Stimulated activated CD8-positive, alpha-beta memory T cell treated with anti-CD3 and anti-CD28 coated beads, Interleukin-4, amount 100 ng/mL, for 48 hours (primary cell): ENCODE results near the gene OLFM1.
"Not testable (repeated sequence)": the region's sequence is repeated elsewhere in the genome, so short reads cannot be mapped to it uniquely, and the experiment has no call there.

ENCODE experiments used
- DNase-seq: peaks from one replicate; pipeline ENCODE4 v3.0.0-alpha.2; 2020

Gene OLFM1

GRCh38 chr9:135156525-135157510 lies 69.3 kb downstream of the OLFM1 start:
- peak; percentile 45 for DNase-seq

- DNase-seq: no peak
These were observed 70.5 kb downstream of the OLFM1 start for GRCh38 chr9:135157856-135158563.

- DNase-seq: no peak
These were observed 71.1 kb downstream of the OLFM1 start for GRCh38 chr9:135158564-135158937.

GRCh38 chr9:135159801-135160200 lies 72.3 kb downstream of the OLFM1 start:
- DNase-seq: no peak

DNA sequence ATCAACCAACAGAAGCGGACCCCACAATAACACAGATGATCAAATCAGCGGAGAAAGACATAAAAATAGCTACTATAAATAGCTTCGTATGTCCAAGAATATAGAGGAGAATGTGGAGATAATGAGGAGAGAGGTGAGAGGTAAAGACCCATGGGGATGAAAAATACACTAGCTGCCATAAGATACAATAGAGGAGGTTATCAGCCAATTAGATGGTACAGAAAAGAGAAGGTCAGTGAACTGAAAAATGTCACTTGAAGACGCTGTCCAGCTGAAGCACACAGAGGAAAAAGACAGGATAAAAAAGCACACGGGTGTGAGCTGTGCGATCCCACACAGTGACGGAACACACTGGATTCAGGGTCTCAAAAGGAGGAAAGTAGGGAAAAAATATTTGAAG lies 73.4 kb downstream of the OLFM1 start:
- DNase-seq: no peak

DNA sequence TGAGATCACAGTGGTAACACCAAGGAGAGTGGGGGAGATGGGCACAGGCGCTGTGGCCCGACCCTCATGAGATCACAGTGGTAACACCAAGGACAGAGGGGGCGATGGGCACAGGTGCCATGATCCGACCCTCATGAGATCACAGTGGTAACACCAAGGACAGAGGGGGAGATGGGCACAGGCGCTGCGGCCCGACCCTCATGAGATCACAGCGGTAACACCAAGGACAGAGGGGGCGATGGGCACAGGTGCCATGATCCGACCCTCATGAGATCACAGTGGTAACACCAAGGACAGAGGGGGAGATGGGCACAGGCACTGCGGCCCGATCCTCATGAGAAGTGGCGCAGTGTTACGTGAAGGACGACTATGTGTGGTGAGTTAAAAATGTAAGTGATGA lies 75.1 kb downstream of the OLFM1 start:
- not testable (repeated sequence) for DNase-seq

- DNase-seq: no peak
These were observed 75.7 kb downstream of the OLFM1 start for GRCh38 chr9:135163023-135163780.

DNA sequence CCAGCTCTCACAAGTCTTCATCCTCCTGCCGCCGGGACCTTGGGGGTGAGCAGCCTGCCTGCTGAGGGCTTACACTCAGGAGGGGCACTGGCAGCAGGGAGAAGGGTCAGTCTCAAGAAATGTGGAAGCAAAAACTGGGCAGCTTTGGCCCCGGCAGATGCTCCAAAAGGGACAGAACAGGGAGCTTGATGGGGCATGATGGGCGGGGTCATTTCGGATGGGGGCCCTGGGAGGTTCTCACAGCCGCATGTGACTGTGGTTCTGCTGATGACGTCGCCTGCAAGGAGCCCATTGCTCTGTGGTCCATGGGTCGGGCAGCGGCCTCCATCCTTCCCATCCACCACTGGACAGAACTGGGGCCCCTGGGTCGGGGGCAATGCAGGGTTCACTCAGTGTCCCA lies 76.6 kb downstream of the OLFM1 start:
- no peak for DNase-seq

- DNase-seq: no peak
These were observed 77.7 kb downstream of the OLFM1 start for GRCh38 chr9:135165003-135165711.

DNA sequence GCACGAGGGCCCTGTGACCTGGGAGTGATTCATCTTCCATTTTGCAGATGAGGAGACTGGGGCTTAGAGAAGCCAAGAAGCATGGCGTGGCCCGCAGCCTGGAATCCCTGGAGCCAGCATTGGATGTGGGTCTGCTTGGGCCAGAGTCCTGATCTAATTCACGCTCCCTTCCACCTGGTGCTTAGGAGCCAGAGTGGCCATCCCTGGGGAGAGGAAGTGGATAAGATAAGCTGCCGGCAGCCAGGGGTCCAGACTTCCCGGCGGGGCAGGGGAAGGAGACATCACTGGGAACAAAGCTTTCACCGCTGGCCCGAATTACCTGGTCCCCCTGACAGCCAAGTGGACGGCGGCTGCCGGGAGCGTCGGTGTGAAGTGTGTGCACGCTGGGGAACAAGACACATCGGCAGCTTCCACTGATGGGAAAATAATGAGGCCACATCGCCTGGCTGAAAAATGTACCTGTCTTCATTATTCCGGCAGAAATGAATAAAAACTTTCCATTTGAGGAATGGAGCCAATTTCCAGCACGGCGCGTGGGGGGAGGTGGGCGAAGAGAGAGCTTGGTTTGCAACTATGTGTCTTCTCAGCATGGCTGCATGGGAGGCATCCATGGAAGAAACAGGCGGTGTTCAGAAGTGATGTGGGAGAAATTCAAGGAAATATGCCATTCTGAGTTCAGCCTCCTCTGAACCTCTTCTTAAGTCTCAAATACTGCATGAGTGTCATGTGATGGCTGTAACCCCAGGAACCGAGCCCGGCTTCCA lies 78.5 kb downstream of the OLFM1 start:
- DNase-seq: no peak

DNA sequence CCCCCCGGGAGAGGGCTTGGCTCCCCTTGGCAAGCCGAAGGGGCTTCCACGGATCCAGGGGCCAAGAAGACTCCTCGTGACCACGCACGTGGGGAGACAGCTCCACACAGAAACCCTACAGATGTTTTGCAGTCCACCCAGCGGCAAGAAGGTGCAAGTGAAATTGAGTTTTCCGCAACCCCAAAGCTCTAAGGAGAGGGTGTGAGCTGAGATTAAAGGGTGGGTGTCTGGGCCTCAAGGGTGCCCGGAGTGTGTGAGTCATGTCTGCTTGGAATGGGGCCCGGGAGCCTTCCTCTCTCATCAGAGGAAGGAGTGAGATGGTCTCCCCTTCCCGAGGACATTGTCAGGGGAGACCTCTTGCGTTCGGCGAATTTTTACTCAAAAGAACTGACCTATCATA lies 79.1 kb downstream of the OLFM1 start:
- no peak for DNase-seq

- DNase-seq: no peak
These were observed 79.9 kb downstream of the OLFM1 start for GRCh38 chr9:135167356-135167755.

GRCh38 chr9:135167849-135168655 lies 80.6 kb downstream of the OLFM1 start:
- no peak for DNase-seq

DNA sequence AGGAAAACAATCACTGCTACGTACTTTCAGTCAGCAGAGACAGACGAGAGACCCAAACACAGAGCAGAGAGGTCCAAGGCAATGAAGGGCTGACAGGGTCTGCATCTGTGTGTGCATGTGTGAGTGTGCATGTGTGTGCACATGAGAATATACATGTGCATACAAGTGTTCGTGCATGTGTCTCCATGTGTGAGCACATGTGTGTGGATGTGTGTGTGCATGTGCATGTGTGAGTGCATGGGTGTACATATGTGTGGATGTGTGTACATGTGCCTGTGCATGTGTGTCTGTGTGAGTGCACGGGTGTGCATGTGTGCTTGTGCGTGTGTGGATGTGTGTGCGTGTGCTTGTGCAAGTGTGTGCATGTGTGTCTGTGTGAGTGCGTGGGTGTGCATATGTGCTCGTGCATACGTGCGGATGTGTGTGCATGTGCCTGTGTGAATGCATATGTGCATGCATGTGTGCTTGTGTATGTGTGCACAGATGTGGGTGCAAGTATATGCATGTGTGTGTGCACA lies 82.3 kb downstream of the OLFM1 start:
- DNase-seq: no peak

DNA sequence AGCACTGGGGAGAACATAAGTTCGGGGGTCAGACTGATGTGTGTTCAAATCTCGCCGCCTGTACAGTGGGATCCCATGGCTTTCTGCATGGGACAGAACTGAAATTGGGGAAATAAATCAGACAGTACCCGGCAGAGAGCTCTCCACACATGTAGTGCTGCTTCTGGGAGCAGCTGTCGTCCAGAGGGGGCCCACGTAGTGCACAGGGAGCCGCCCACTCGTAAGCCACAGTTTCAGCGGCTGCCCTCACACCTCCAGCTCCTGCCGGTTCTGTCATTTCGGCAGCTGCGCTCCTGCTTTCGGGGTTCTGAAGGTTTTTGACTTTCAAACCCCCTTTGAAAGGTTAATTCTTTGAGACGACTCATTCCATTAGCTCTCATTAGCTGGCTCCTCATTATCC lies 83.1 kb downstream of the OLFM1 start:
- DNase-seq: no peak
